Tibial artery (tissue), 4 donors: ENCODE data around the gene RRM1.
"Not testable (repeated sequence)": the region's sequence is repeated elsewhere in the genome, so short reads cannot be mapped to it uniquely, and the experiment has no call there.

ENCODE experiments used
- DNase-seq, 2 donors: peaks; one replicate each; pipeline ENCODE4 v3.0.0-alpha.2; 2019
- H3K27ac ChIP-seq, 2 donors: fragments of 200-600 bp; sonication (generic) in 1 of 2; 1 replicate in 1 of 2; 2 replicates in 1 of 2; pipeline ENCODE4 v1.5.1; 2018 to 2019; ENCODE audit warnings: mild to moderate bottlenecking in 1 of 2
- H3K27me3 ChIP-seq, 2 donors: fragments of 200-600 bp; sonication (generic) in 1 of 2; one replicate each; pipeline versions ENCODE4 v1.5.1 to v1.6.0; 2016 to 2019
- H3K36me3 ChIP-seq, 3 donors: fragments of 200-600 bp; sonication (generic) in 2 of 3; one replicate each; pipeline ENCODE4 v1.5.1; 2016 to 2019; ENCODE audit warnings: mild to moderate bottlenecking in 2 of 3
- H3K4me1 ChIP-seq, 4 donors: fragments of 200-600 bp; sonication (generic) in 2 of 4; 1 replicate in 3 of 4; 2 replicates in 1 of 4; pipeline ENCODE4 v1.5.1; 2016 to 2019
- H3K4me3 ChIP-seq, 2 donors: fragments of 200-600 bp; sonication (generic) in 1 of 2; 1 replicate in 1 of 2; 2 replicates in 1 of 2; pipeline ENCODE4 v1.5.1; 2018 to 2019; ENCODE audit warnings: mild to moderate bottlenecking in 2 of 2
- H3K9me3 ChIP-seq, 3 donors: fragments of 200-600 bp; sonication (generic) in 1 of 3; one replicate each; pipeline ENCODE4 v1.5.1; 2016 to 2019
- CTCF ChIP-seq, 2 experiments: fragments of 200-600 bp in 1 of 2; fragments of 450-650 bp in 1 of 2; IDR thresholded peaks; one replicate each; pipeline ENCODE4 v1.5.1; 2017 to 2019; ENCODE audit warnings: antibody characterized with exemption in 2 of 2, mild to moderate bottlenecking in 1 of 2, moderate library complexity in 1 of 2
- intact Hi-C: fragments of 100-400 bp; cut with DNase I; formaldehyde crosslinking; loops from one replicate; pipeline ENCODE4 v1.15.0; 2023; ENCODE audit warnings: low total_unique reads

The RRM1 gene

GRCh38 chr11:4161305-4161704, 66.7 kb downstream of the RRM1 start:
- intact Hi-C loops = no loop called here
- DNase-seq = no peak
- Histone ChIP-seq H3K4me1 (no peaks in the 10 kb centered on the region), H3K9me3 (no peaks in the 10 kb centered on the region), H3K4me3 (no peak overlapping the region), H3K27me3 (no peaks in the 10 kb centered on the region), H3K27ac (no peak overlapping the region), H3K36me3 (no peaks in the 10 kb centered on the region)
- TF ChIP-seq CTCF (IDR thresholded peaks at IDR 0.05) = no peak

- no peak overlapping the region for H3K27ac ChIP-seq
- H3K36me3 ChIP-seq = no peaks in the 10 kb centered on the region
- H3K4me1 ChIP-seq = no peaks in the 10 kb centered on the region
- no peaks in the 10 kb centered on the region for H3K9me3 ChIP-seq
- DNase-seq = no peak
- no peaks in the 10 kb centered on the region for H3K27me3 ChIP-seq
- TF ChIP-seq CTCF (IDR thresholded peaks at IDR 0.05) = no peak
- H3K4me3 ChIP-seq = no peak overlapping the region
- intact Hi-C loops = no loop called here
Measured at GRCh38 chr11:4164884-4165590, 70.4 kb downstream of the RRM1 start.

GRCh38 chr11:4167292-4167691, 72.7 kb downstream of the RRM1 start:
- Histone ChIP-seq H3K27ac (no peak overlapping the region), H3K9me3 (no peaks in the 10 kb centered on the region), H3K4me3 (no peak overlapping the region), H3K27me3 (no peaks in the 10 kb centered on the region), H3K36me3 (no peaks in the 10 kb centered on the region), H3K4me1 (no peaks in the 10 kb centered on the region)
- no peak for TF ChIP-seq CTCF (IDR thresholded peaks at IDR 0.05)
- intact Hi-C loops = no loop called here
- no peak for DNase-seq

GRCh38 chr11:4167758-4168157, 73.2 kb downstream of the RRM1 start:
- Histone ChIP-seq H3K4me3 (no peak overlapping the region), H3K4me1 (no peaks in the 10 kb centered on the region), H3K9me3 (no peaks in the 10 kb centered on the region), H3K36me3 (no peaks in the 10 kb centered on the region), H3K27ac (no peak overlapping the region), H3K27me3 (no peaks in the 10 kb centered on the region)
- TF ChIP-seq CTCF (IDR thresholded peaks at IDR 0.05) = no peak
- no peak for DNase-seq
- intact Hi-C loops = no loop called here

- DNase-seq, H3K4me1 ChIP-seq, H3K36me3 ChIP-seq, intact Hi-C loops, H3K27me3 ChIP-seq, H3K27ac ChIP-seq, H3K9me3 ChIP-seq, H3K4me3 ChIP-seq: not testable (repeated sequence)
Measured at GRCh38 chr11:4175620-4176350, 81.2 kb downstream of the RRM1 start.

GRCh38 chr11:4178813-4179662, 84.4 kb downstream of the RRM1 start:
- H3K27ac ChIP-seq = no peak overlapping the region
- intact Hi-C loops = no loop called here
- no peak for TF ChIP-seq CTCF (IDR thresholded peaks at IDR 0.05)

More at GRCh38 chr11:4178813-4179662, 84.4 kb downstream of the RRM1 start:
- no peak for DNase-seq
- H3K9me3 ChIP-seq = no peaks in the 10 kb centered on the region
- no peaks in the 10 kb centered on the region for H3K27me3 ChIP-seq
- H3K4me1 ChIP-seq = no peaks in the 10 kb centered on the region
- no peaks in the 10 kb centered on the region for H3K36me3 ChIP-seq
- H3K4me3 ChIP-seq = no peak overlapping the region
